MM.1S (cell line): ENCODE results near the gene PRXL2C.

Experiments used
- EZH2 ChIP-seq: fragments of 300-600 bp; sonication (generic); optimal IDR thresholded peaks from 2 replicates; pipeline ENCODE3; 2017; ENCODE audit warnings: low read depth, mild to moderate bottlenecking, antibody characterized with exemption, low read length, mixed read lengths
- EZH2phosphoT487 ChIP-seq: fragments of 300-600 bp; sonication (generic); IDR thresholded peaks from 2 replicates; pipeline ENCODE4 v1.6.1; 2018; ENCODE audit warnings: antibody characterized with exemption, low read length
- TF ChIP-seq, protein P1 (sequence below): fragments of 300-600 bp; sonication (generic); IDR thresholded peaks from 2 replicates; pipeline ENCODE4 v1.5.1; 2016; ENCODE audit warnings: antibody characterized with exemption, low read length, mixed read lengths

- TF ChIP-seq EZH2 (no peak), EZH2phosphoT487 (no peak)
- TF ChIP-seq, protein P1, sequence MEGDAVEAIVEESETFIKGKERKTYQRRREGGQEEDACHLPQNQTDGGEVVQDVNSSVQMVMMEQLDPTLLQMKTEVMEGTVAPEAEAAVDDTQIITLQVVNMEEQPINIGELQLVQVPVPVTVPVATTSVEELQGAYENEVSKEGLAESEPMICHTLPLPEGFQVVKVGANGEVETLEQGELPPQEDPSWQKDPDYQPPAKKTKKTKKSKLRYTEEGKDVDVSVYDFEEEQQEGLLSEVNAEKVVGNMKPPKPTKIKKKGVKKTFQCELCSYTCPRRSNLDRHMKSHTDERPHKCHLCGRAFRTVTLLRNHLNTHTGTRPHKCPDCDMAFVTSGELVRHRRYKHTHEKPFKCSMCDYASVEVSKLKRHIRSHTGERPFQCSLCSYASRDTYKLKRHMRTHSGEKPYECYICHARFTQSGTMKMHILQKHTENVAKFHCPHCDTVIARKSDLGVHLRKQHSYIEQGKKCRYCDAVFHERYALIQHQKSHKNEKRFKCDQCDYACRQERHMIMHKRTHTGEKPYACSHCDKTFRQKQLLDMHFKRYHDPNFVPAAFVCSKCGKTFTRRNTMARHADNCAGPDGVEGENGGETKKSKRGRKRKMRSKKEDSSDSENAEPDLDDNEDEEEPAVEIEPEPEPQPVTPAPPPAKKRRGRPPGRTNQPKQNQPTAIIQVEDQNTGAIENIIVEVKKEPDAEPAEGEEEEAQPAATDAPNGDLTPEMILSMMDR: no peak
Observed at GRCh38 chr9:96654450-96655197, 493 bp downstream of the PRXL2C start.
